ENCODE results near the gene LEMD2.

Gene LEMD2

DNA sequence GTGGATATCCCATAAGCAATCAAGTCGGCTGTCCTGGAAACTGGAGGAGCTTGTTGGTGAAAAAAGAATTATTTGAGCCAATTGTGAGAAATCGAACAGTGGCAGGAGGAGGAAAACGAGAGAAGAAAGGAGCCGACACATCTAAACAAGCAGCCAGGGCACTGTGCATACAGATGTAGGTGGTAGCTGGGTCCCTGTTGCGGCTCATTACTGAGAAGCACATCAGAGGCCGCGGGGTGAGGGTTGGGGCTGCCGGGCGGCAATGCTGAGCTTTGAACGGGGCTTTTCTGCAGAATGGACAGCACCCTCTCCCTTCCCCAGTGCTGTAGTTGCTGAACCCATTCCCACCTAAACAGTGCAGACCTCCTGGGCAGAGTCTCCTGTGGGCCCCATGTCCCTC lies 4.1 kb upstream of the LEMD2 start:
- no peak for DNase-seq

DNA sequence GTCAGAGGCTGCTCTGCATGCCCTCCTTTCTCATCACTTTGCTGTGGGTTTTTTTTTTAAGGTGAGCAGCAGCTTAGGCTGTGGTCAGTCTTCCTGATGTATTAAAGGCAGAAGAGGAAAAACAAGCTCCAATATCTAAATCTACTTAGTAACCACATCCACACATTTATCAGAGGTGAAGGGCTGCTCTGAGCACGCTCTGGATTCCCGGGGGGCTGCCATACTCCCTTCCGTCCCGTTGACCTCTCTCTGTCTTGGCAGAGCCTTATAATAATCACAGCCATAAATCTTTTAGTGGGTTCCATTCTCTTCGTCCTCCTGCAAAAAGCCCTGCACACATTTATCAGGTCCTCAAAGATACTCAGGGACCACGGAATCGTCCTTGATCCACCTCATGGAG lies 2.7 kb upstream of the LEMD2 start:
- no peak for DNase-seq

- no peak for DNase-seq
These were observed 2.0 kb upstream of the LEMD2 start for GRCh38 chr6:33790910-33791309.

DNA sequence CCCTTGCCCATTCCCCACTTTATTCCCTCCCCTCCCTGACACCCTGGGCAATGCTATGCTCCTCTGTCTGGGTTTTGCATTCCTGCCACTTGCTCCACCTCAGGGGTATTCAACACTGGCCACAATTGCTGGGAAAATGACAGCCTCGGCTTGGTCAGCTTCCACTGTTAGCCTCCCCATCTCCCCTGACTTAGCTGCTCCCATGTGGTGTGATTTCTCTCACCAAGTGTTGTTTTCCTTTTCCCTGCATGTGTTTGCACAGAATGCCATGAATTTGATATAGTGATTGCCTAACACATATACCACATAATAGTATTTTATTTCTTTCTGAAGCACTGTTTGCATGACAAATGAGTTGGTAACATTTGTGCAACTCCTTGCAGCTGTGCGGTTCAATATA lies 1.4 kb upstream of the LEMD2 start:
- DNase-seq = no peak

GRCh38 chr6:33789550-33789895 lies 593 bp upstream of the LEMD2 start:
- DNase-seq = no peak

DNA sequence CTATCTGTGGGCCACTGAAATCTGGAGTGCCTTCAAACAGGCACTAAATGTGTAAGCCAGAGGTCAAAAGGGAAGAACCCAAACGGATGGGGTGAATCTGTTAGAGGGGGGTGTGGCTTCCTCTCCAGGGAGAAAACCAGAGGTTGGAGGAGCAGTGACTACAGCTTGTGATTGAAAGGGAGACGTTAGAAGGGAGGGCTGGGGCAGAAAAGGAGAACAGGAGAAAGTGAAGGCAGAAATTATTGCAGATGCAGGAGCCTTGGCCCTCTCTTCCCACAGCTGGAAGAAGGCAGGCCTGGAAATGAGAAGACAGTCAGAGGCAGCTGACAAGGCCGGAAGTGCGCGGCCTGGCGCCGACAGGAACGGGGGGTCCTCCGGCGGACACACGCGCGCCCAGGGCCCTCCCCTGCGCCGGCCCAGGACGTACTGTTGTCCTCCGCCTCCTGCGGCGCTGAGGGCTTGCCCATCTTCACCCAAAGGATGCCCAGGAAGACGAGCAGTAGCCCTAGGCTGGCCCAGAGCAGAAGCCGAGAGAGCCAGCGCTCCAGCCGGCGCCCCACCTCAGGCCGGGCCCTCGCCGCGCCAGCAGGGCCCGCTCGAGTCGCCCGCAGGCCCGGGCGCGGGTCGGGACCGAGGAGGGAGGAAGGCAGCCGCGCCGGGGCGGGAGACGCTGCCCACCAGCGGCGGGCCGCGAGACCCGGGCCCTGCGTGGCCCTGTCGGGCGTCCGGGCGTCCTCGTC lies 806 bp downstream of the LEMD2 start:
- peak; percentile 28 to 74 (median 38) for DNase-seq

GRCh38 chr6:33787346-33787953 lies 1.5 kb downstream of the LEMD2 start:
- no peak for DNase-seq

DNA sequence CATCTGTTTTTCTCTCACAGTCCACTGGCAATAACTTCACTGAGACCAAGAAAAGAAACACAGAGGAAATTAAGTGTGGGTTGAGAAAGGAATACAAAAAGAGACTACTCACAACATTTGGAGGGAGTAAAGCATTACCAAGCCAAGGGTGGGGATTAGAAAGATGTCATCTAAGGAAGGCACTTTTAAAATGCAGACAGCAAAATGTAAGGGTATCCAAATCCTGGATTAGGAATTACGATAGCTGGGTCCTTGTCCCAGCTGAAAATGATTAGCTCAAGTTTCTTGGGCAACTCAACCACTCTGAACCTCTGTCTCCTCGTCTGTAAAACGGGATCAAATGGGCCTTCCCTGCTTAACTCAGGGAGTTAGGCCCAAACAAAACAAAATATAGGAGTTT lies 2.2 kb downstream of the LEMD2 start:
- DNase-seq = no peak

GRCh38 chr6:33785778-33786177 lies 3.2 kb downstream of the LEMD2 start:
- no peak for DNase-seq

GRCh38 chr6:33784787-33785186 lies 4.1 kb downstream of the LEMD2 start:
- no peak for DNase-seq

DNA sequence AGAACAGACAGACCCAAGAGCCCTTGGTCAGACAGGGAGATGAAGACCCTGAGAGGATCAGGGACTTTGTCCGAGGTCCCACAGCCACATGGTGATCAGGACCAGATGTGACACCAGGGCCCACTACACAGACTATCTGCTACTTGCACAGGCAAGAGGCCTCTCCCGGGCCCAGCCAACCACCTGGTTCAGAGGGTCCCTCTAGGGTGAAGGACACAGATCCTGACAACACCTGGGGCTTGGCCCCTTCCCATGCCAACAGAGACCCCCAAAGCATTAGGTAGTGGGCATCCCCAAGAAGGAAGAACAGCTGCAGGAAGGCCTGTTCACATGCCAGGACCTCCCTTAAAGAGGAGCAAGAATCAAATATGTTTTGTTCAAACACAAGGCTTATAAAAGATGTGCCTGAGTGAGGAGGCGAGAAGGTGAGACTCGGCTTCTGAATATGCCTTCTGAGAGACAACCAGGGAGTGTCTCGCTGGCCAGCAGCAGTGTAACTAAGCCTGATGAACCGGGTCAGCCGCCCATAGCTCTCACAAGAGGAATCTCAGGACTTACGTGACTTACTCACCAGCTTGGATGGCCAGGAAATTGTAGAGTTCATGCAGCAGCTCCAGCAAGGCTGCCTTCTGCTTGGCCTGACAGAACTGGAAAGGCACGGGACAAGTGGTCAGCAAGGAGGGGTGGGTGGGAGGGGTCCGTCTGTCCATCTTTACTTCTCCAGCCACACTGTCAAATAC lies 5.0 kb downstream of the LEMD2 start:
- DNase-seq = no peak

- no peak for DNase-seq
These were observed 6.4 kb downstream of the LEMD2 start for GRCh38 chr6:33782561-33782960.

DNA sequence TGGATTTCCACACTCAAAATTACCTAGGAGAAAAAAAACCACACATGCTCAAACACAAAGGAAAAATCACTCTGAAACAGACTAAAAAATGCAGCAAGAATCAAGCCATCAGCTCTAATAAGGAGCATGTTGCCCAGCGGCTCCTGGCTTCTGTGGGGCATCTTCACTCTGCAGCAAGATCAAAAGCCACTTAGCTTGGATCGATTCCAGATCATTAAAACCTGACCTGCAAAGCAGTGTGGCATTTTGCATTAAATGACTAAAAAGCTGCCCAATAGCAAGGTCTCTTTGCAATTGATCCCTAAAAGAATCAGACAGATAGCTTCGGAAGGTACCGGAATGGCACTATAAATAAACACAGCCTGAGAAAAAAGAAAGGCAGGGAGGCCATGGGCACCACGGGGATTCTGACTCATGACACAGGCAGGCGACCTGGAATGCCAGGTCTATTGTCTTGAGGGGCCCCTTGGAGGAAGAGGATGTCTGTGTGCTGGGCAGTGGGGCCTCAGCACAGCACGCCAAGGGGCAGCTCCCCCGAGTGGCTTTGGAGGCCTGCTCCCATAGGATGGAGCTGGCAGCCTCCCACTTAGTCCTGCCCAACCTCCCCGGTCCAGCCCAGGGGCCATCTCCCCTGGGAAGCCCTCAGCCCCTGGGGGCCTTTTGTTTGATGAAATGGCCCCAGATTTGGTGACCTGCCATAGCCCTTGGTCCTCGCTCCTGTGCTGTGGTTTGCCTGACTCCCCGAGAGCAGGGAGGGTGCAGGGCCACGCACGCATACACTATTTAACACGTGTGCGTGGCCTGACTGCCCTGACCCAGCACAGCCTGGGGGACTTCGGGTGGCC lies 7.6 kb downstream of the LEMD2 start:
- no peak for DNase-seq

GRCh38 chr6:33779895-33780294 lies 9.0 kb downstream of the LEMD2 start:
- DNase-seq = no peak

DNA sequence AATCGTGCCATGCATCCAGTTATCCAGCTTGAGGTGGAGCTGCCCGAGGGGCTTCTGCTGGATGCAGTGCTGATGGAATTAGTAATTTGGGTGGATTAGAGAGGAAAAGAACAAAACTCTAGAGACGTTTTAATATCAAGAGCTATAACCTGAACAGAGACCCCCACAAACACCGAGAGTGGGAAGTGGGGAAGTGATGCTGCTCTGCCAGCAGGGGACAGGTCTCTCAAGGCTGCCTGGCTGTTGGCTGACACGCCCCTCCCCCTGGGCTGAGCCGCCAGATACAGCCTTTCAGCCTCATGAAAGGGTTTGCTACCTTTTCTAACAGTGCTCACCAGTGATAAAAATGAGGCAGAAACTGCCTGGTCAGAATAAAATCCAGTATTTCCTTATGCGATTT lies 9.6 kb downstream of the LEMD2 start:
- DNase-seq = no peak

DNA sequence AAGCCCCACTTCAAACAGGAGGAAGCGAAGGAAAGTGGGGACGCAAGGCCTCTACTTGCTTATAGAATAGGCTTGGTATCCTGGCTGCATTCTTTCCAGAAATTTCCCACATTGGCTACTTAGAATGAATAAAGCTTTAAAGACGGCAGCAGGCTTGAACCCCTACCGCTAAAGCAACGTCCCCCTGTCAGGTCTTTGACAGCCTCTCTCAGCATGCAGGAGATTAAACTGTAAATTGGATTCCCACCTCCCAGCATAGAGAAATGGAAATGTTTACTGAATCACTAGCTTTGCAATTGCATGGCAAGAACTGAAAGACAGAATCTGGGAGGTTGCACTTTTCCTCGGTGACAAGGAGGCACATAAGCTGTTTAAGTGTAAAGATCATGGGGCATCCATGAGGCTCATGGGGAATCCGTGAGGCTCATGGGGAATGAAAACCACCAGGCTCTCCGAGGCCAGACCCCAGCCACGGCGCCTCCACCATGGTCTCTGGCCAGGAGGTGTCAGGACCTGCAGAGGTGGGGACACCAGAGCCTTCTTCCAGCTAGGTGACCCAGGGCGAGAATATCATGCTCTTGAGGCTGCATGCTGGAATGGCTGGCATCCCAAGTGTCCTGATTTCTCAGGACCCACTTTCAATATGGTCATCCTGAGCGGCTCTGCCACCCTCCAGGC lies 10.3 kb downstream of the LEMD2 start:
- no peak for DNase-seq

- no peak for DNase-seq
These were observed 11.2 kb downstream of the LEMD2 start for GRCh38 chr6:33777398-33778388.

GRCh38 chr6:33776764-33777163 lies 12.2 kb downstream of the LEMD2 start:
- DNase-seq = no peak

DNA sequence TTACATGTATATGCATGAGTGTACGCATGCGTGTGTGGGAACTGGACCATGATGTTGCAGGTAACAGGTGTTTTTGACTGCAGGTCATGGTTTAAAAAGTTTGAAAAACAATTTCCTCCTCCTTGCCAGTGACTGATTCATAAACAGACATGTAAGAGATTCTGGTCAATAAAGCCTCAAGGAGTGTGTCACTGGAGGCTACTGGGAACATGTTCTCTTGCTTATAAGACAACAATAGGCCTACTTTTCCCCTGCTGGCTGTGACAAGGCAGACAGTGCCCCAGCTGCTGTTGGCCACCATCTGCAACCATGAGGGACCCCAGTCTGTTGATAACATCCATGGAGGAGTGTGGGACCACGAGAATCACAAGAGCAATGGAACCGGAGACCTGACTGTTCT lies 12.7 kb downstream of the LEMD2 start:
- no peak for DNase-seq

- no peak for DNase-seq
These were observed 14.2 kb downstream of the LEMD2 start for GRCh38 chr6:33774774-33775173.

DNA sequence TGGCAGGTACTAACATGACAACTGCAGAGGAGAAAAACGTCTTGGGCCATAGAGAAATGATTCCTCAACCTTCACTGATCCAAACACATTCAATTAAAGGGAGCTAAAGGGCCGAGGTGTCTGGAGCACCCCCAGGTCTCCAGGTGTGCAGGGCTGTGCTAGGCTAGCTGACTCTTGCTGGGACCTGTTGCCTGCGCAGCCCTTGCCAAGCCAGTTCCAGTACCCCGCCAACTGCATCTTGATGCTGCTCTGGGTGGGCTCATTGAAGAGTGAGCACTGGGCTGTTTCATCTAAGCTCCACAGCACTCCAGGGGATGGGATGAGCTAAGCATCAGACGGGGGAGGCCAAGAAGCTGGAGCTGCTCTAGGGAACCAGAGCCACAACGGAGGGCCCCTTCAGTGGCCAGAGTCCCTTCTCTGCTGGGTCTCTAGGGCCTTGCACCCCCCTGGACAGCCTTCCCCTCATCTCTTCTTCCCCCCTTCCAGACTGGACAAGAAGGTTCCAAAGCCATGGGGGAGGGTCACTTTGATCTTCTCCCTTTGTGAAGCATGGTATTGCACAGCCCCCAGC lies 15.9 kb downstream of the LEMD2 start:
- no peak for DNase-seq

Data from T-helper 1 cell (primary cell).